VCaP (cell line): ENCODE data around the gene HSH2D.
A peak's percentile ranks its signal among the peaks of the same experiment; 100 is the strongest.

Experiments used
- H3K27ac ChIP-seq: fragments of 450-650 bp; 2 replicates; pipeline ENCODE4 v1.5.1; 2017
- TF ChIP-seq, protein P1 (sequence below): fragments of 450-650 bp; conservative IDR thresholded peaks from 2 replicates; pipeline ENCODE4 v1.5.1; 2017; ENCODE audit warnings: mild to moderate bottlenecking, moderate library complexity

HSH2D gene

DNA sequence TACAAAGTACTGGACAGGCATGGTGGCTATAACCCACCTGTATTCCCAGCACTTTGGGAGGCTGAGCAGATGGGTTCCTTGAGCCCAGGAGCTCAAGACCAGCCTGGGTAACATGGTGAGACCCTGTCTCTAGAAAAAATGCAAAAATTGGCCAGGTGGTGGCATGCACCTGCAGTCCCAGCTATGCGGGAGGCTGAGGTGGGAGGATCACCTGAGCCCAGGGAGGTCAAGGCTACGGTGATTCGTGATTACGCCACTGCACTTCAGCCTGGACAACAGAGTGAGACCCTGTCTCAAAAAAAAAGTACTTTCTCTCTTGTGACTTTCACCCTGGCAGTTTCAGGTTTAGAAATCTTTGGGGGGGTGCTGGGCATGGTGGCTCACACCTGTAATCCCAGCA, 43.0 kb upstream of the HSH2D start:
- TF ChIP-seq, protein P1, sequence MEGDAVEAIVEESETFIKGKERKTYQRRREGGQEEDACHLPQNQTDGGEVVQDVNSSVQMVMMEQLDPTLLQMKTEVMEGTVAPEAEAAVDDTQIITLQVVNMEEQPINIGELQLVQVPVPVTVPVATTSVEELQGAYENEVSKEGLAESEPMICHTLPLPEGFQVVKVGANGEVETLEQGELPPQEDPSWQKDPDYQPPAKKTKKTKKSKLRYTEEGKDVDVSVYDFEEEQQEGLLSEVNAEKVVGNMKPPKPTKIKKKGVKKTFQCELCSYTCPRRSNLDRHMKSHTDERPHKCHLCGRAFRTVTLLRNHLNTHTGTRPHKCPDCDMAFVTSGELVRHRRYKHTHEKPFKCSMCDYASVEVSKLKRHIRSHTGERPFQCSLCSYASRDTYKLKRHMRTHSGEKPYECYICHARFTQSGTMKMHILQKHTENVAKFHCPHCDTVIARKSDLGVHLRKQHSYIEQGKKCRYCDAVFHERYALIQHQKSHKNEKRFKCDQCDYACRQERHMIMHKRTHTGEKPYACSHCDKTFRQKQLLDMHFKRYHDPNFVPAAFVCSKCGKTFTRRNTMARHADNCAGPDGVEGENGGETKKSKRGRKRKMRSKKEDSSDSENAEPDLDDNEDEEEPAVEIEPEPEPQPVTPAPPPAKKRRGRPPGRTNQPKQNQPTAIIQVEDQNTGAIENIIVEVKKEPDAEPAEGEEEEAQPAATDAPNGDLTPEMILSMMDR, result no peak
- H3K27ac ChIP-seq, result peak overlapping the region; percentile 99

GRCh38 chr19:16104722-16105121, 38.8 kb upstream of the HSH2D start:
- TF ChIP-seq, protein P1, result no peak
- no peak overlapping the region for H3K27ac ChIP-seq

- peak overlapping the region; percentile 24; the same call in 1 of the 2 replicates for H3K27ac ChIP-seq
- TF ChIP-seq, protein P1, result no peak
These were observed 37.4 kb upstream of the HSH2D start for GRCh38 chr19:16106121-16106520.

GRCh38 chr19:16111160-16111908, 32.2 kb upstream of the HSH2D start, which contains the start of gene RAB8A:
Gene RAB8A (plus strand): TSS chr19:16111889. CDS start chr19:16111902, 13 bp downstream.
- TF ChIP-seq, protein P1, result peak; percentile 99

GRCh38 chr19:16111909-16112752, 31.4 kb upstream of the HSH2D start:
- peak overlapping the region; percentile 92 for H3K27ac ChIP-seq
- TF ChIP-seq, protein P1, result no peak

More at GRCh38 chr19:16111160-16111908, 32.2 kb upstream of the HSH2D start, which contains the start of gene RAB8A:
- peak within 1 kb of the TSS; percentile 92 for H3K27ac ChIP-seq

GRCh38 chr19:16112778-16113177, 30.7 kb upstream of the HSH2D start:
- TF ChIP-seq, protein P1, result no peak
- H3K27ac ChIP-seq, result peak overlapping the region; percentile 92; the same call in 1 of the 2 replicates

DNA sequence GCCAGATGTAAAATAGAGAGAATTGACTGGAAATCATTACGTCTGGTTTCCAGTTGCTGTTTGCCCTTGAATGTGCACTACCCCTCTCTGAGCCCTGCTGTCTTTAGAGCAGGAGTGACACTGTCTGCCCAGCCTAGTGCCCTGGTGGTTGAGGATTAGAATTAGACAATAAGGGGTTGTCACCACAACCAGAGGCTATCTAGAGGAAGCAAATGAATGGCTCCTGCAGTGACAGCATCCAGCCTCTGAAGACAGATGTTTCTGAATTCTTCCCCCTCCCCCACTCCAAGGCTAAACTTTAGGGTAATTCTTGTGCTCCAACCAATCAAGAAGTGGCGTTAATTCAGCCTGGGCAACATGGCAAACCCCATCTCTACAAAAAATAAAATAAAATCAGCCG, 29.8 kb upstream of the HSH2D start:
- TF ChIP-seq, protein P1, result no peak
- H3K27ac ChIP-seq, result peak overlapping the region; percentile 92; the same call in 1 of the 2 replicates
